ENCODE measurements around the gene RAB12.

RAB12 gene

GRCh38 chr18:8688216-8688800, 79.1 kb downstream of the RAB12 start:
- DNase-seq, result no peak

GRCh38 chr18:8688816-8689215, 79.6 kb downstream of the RAB12 start:
- DNase-seq, result no peak
